Astrocyte (in vitro differentiated cells and primary cell): Measurements from ENCODE around the gene OTOF. TPM values are rescaled to one million over a fixed set of nuclear protein-coding genes. Genes with fewer than 3 reads are reported as not detected.

Source experiments
- DNase-seq: peaks from one replicate; pipeline ENCODE4 v3.0.0-alpha.2; 2010; ENCODE audit warnings: low read depth
- FAIRE-seq: peaks from 2 replicates; lab custom pipeline; 2011; peaks lifted over from hg19 to GRCh38; lab: Jason Lieb, UNC
- H2AFZ ChIP-seq: 2 replicates; pipeline ENCODE4 v1.6.0; 2012; ENCODE audit warnings: low read depth, low read length, inconsistent platforms
- H3K27ac ChIP-seq: 2 replicates; pipeline ENCODE4 v1.5.1; 2011; ENCODE audit warnings: low read depth, low read length, inconsistent platforms
- H3K27me3 ChIP-seq: 2 replicates; pipeline ENCODE4 v1.6.0; 2011; ENCODE audit warnings: low read length, inconsistent platforms; ENCODE audit not compliant: insufficient read depth
- H3K36me3 ChIP-seq: 2 replicates; pipeline ENCODE4 v1.5.1; 2011; ENCODE audit warnings: low read length, inconsistent platforms; ENCODE audit not compliant: insufficient read depth
- H3K4me1 ChIP-seq: 2 replicates; pipeline ENCODE4 v1.5.1; 2011; ENCODE audit warnings: low read length, inconsistent platforms; ENCODE audit not compliant: insufficient read depth
- H3K4me2 ChIP-seq: 2 replicates; pipeline ENCODE4 v1.6.0; 2012; ENCODE audit warnings: low read length, inconsistent platforms
- H3K4me3 ChIP-seq: 2 replicates; pipeline ENCODE4 v1.5.1; 2011; ENCODE audit warnings: low read depth, mild to moderate bottlenecking, low read length, inconsistent platforms; ENCODE audit not compliant: insufficient read depth
- H3K79me2 ChIP-seq: 2 replicates; pipeline ENCODE4 v1.6.0; 2012; ENCODE audit warnings: mild to moderate bottlenecking, low read length, inconsistent platforms; ENCODE audit not compliant: insufficient read depth
- H3K9ac ChIP-seq: 2 replicates; pipeline ENCODE4 v1.6.0; 2012; ENCODE audit warnings: mild to moderate bottlenecking, low read length, inconsistent platforms
- H3K9me3 ChIP-seq: 2 replicates; pipeline ENCODE4 v1.5.1; 2012; ENCODE audit warnings: low read depth, mild to moderate bottlenecking, low read length, inconsistent platforms; ENCODE audit not compliant: insufficient read depth
- H4K20me1 ChIP-seq: 2 replicates; pipeline ENCODE4 v1.6.0; 2012; ENCODE audit warnings: low read length, inconsistent platforms; ENCODE audit not compliant: insufficient read depth
- H3K27ac Mint-ChIP-seq: one replicate; pipeline ENCODE4 v1.8.0; 2021; ENCODE audit warnings: mild to moderate bottlenecking, mixed read lengths; ENCODE audit not compliant: unreplicated experiment
- H3K27me3 Mint-ChIP-seq: one replicate; pipeline ENCODE4 v1.8.0; 2021; ENCODE audit warnings: low read depth, mixed read lengths; ENCODE audit not compliant: unreplicated experiment
- H3K36me3 Mint-ChIP-seq: one replicate; pipeline ENCODE4 v1.8.0; 2021; ENCODE audit warnings: low read depth, mixed read lengths; ENCODE audit not compliant: unreplicated experiment
- H3K4me1 Mint-ChIP-seq: one replicate; pipeline ENCODE4 v1.8.0; 2021; ENCODE audit warnings: low read depth, mixed read lengths; ENCODE audit not compliant: unreplicated experiment
- H3K4me3 Mint-ChIP-seq: one replicate; pipeline ENCODE4 v1.8.0; 2021; ENCODE audit warnings: mild to moderate bottlenecking, moderate library complexity, mixed read lengths; ENCODE audit not compliant: unreplicated experiment
- H3K9me3 Mint-ChIP-seq: one replicate; pipeline ENCODE4 v1.8.0; 2021; ENCODE audit warnings: mild to moderate bottlenecking, mixed read lengths; ENCODE audit not compliant: unreplicated experiment
- EZH2 ChIP-seq: IDR thresholded peaks from 2 replicates; pipeline ENCODE4 v1.6.1; 2012; ENCODE audit warnings: mild to moderate bottlenecking, low read length, inconsistent platforms; ENCODE audit not compliant: insufficient read depth
- total RNA-seq: library from RNA; stranded (reverse); gene quantifications from 2 replicates; pipeline ENCODE4 v1.2.1, GENCODE V29; 2021
- TF ChIP-seq, protein P1 (sequence below): IDR thresholded peaks from 2 replicates; pipeline ENCODE4 v1.5.1; 2011; ENCODE audit warnings: low read depth, mild to moderate bottlenecking, inconsistent platforms, low read length, moderate library complexity; ENCODE audit not compliant: insufficient read depth

Gene OTOF
- total RNA-seq, 1 donor from 2014 or later = not detected

- Mint-ChIP-seq H3K4me1 (no peaks in the 10 kb centered on the region), H3K4me3 (no peak overlapping the region), H3K27ac (peak overlapping the region; percentile 26), H3K27me3 (peaks cover 9% of the 10 kb centered on the region), H3K36me3 (no peaks in the 10 kb centered on the region), H3K9me3 (peaks cover 2% of the 10 kb centered on the region)
- no peak for TF ChIP-seq EZH2
- TF ChIP-seq, protein P1, sequence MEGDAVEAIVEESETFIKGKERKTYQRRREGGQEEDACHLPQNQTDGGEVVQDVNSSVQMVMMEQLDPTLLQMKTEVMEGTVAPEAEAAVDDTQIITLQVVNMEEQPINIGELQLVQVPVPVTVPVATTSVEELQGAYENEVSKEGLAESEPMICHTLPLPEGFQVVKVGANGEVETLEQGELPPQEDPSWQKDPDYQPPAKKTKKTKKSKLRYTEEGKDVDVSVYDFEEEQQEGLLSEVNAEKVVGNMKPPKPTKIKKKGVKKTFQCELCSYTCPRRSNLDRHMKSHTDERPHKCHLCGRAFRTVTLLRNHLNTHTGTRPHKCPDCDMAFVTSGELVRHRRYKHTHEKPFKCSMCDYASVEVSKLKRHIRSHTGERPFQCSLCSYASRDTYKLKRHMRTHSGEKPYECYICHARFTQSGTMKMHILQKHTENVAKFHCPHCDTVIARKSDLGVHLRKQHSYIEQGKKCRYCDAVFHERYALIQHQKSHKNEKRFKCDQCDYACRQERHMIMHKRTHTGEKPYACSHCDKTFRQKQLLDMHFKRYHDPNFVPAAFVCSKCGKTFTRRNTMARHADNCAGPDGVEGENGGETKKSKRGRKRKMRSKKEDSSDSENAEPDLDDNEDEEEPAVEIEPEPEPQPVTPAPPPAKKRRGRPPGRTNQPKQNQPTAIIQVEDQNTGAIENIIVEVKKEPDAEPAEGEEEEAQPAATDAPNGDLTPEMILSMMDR = no peak
- H3K9ac ChIP-seq = no peak overlapping the region
- H3K4me2 ChIP-seq = no peak overlapping the region
- no peaks in the 10 kb centered on the region for H3K36me3 ChIP-seq
- no peak overlapping the region for H2AFZ ChIP-seq
- H4K20me1 ChIP-seq = no peaks in the 10 kb centered on the region
- H3K27ac ChIP-seq = no peak overlapping the region
- no peaks in the 10 kb centered on the region for H3K9me3 ChIP-seq
- H3K4me1 ChIP-seq = no peaks in the 10 kb centered on the region
- DNase-seq = no peak
- no peak overlapping the region for H3K4me3 ChIP-seq
- no peaks in the 10 kb centered on the region for H3K79me2 ChIP-seq
- FAIRE-seq = no peak
- H3K27me3 ChIP-seq = no peaks in the 10 kb centered on the region
Observed at GRCh38 chr2:26477126-26477910, 606 bp downstream of the OTOF start.

DNA sequence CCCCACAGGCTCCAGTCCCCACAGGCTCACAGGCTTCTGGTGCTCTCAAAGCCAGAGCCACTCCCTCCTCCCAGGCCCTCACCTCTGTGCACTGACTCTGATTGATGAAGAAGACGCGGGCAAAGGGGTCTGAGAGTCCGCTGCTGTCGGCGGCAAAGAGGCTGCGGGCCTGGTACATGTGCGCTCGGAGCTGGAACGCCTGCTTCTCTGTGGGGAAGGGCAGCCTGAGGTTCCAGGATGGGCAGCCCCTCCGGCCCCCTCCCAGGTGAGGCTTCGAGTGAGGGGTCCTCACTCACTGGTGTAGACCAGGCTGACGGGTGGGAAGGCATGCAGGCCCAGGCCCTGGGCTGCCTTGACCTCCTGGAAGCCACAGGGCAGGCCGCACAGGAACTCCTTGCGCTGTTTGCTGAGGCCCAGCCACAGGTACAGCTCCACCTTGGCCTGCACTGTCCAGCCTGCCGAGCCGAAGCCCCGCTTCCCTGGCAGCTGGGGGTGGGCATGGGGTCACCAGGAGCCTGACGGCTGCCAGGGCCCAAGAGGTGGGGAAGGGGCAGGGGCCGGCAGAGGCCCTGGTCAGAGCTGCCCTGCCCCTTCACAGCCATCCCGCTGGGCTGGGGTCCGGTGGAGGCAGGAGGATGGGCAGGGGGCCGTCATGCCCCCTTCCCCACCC lies 2.0 kb downstream of the OTOF start:
- H4K20me1 ChIP-seq = no peaks in the 10 kb centered on the region
- Mint-ChIP-seq H3K4me3 (no peak overlapping the region), H3K9me3 (peaks cover 2% of the 10 kb centered on the region), H3K27me3 (peaks cover 9% of the 10 kb centered on the region), H3K36me3 (no peaks in the 10 kb centered on the region), H3K4me1 (no peaks in the 10 kb centered on the region), H3K27ac (no peak overlapping the region)
- no peak for DNase-seq
- no peaks in the 10 kb centered on the region for H3K9me3 ChIP-seq
- H3K9ac ChIP-seq = no peak overlapping the region
- H2AFZ ChIP-seq = no peak overlapping the region
- H3K4me1 ChIP-seq = no peaks in the 10 kb centered on the region
- no peak overlapping the region for H3K4me2 ChIP-seq
- H3K36me3 ChIP-seq = no peaks in the 10 kb centered on the region
- no peaks in the 10 kb centered on the region for H3K27me3 ChIP-seq
- FAIRE-seq = no peak
- no peak overlapping the region for H3K27ac ChIP-seq
- H3K4me3 ChIP-seq = no peak overlapping the region
- no peaks in the 10 kb centered on the region for H3K79me2 ChIP-seq
- TF ChIP-seq, protein P1 = no peak
- TF ChIP-seq EZH2 = no peak
